ENCODE results near the gene KIF2C.

DNA sequence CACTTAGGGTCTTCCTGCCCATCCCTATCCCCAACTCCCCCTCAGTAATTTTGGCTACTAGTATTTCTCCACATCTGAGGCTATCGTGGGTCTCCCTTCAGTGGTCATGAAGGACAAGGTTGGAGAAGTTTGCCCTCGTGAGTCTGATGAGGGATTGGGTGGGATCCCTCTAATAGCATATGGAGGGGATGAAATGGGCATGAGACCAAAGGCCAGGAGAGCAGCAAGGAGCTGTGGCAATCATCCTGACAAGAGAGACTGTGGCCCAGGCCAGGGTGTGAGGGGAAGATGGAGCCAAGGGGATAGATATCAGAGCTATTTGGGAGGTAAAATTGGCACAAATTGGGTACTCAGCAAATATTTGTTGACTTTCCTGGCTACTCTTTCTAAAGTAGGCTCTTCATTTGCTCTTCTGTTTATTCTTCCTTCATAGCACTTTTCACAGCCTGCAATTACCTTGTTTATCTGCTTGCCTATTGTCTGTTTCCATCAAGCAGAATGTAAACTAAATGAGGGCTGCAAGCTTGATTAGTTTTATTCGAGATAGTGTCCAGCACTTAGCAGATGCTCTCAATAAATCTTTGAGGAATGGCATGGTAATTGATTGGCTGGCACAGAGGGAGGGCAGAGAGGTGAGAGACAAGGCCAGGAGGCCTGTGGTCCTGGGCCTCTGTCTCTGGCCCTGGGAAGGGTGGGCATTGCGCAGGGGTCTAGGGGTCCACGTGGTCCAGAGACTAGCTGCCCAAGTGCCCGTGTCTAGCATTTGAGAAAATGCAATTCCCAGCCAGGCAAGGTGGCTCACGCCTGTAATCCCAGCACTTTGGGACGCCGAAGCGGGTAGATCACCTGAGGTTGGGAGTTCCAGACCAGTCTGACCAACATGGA, 59.1 kb downstream of the KIF2C start:
- TF ChIP-seq, protein P1, sequence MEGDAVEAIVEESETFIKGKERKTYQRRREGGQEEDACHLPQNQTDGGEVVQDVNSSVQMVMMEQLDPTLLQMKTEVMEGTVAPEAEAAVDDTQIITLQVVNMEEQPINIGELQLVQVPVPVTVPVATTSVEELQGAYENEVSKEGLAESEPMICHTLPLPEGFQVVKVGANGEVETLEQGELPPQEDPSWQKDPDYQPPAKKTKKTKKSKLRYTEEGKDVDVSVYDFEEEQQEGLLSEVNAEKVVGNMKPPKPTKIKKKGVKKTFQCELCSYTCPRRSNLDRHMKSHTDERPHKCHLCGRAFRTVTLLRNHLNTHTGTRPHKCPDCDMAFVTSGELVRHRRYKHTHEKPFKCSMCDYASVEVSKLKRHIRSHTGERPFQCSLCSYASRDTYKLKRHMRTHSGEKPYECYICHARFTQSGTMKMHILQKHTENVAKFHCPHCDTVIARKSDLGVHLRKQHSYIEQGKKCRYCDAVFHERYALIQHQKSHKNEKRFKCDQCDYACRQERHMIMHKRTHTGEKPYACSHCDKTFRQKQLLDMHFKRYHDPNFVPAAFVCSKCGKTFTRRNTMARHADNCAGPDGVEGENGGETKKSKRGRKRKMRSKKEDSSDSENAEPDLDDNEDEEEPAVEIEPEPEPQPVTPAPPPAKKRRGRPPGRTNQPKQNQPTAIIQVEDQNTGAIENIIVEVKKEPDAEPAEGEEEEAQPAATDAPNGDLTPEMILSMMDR (IDR thresholded peaks at IDR 0.05; ENCODE audit: low read length), result no peak
- TF ChIP-seq EZH2 (optimal IDR thresholded peaks at IDR 0.05; ENCODE audit: low read depth, low read length), result no peak
- no peak for TF ChIP-seq EZH2phosphoT487 (IDR thresholded peaks at IDR 0.05; ENCODE audit: low read length)

Measured in MM.1S (cell line).